ENCODE measurements around the gene FUT2.
"Not testable (repeated sequence)": the region's sequence is repeated elsewhere in the genome, so short reads cannot be mapped to it uniquely, and the experiment has no call there.

Gene FUT2

DNA sequence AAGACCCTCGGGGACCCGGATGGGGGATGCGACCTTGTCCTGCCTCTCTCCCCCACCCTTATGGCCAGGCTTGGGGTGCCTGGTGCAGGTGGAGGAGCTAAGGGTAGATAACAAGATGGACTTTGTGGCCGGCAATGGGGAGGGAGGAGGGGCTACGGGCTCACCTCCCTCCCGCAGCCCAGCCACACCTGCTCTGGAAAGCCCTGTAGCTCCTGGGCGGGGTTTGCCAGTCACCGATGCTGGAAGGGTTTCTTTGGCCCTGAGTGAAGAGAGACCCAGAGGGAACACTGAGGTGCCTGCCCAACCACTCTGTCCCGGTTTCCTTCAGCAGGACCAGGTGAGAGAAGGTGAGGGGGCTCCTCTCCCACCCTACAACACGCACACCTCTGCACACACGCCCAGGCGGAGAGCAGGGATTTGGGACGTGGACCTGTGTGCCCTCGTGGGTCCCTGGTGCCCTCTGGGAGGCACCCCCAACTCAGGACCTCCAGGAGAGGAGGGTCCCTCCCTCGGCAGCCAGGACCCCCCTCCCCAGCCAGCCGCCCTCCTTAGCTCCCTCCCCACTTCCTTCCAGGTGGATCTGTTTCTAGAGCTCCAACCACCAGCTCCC, at the start of gene FUT2:
Gene FUT2, plus strand, starts transcription at position 229 of the 610 bp plus-strand sequence. CDS start 6,986 bp downstream, outside the sequence.
- peak within 1 kb of the TSS; percentile 75 for H3K4me3 Mint-ChIP-seq
- H3K27ac Mint-ChIP-seq, result no peak within 1 kb of the TSS

DNA sequence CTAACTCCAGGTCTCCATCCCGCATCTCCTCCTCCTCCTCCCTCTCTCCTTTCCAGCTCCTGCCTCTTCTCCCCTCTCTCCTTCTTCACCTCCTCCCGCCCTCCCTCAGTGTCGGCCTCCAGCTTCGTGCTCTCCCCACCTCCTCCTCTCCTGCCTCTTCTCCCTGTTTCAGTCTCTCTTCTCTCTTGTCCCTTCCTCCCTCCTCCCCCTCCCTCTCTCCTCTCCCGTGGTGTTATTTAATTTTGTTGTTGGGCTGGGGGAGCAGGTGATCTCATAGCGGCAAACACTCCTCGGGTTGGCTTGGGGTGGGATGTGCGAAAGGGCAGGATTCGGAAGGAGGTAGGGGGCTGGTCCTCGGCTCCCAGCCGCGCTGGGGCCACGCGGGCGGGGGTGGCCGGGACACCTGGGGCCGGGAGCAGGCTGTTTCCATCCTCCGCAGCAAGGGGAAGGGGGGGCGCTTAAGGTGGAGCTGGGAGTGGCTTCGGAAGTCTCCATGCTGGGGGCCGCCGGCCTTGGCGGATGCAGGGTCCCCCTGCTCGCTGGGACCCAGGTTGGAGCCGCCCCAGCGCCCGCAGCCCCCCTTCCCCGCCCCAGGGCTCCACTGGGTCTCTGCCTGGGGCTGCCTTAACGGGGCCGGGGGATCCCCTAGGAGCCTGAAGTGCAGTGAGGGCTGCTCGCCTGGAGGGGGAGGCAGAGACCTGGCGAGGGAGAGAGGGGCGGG, 49.6 kb upstream of the FUT2 start, which contains the start of gene CA11:
Gene CA11, minus strand, starts transcription at position 187 of the 721 bp plus-strand sequence. CDS start 555 bp downstream, outside the sequence.
- no peaks in the 10 kb centered on the region for H3K27me3 Mint-ChIP-seq
- peaks cover 34% of the 10 kb centered on the region for H3K4me1 Mint-ChIP-seq (ENCODE audit: low read depth)
- no peaks in the 10 kb centered on the region for H3K36me3 Mint-ChIP-seq
- H3K4me3 Mint-ChIP-seq, result peak within 1 kb of the TSS; percentile 93
- H3K9me3 Mint-ChIP-seq (ENCODE audit: low read depth), result no peaks in the 10 kb centered on the region
- H3K27ac Mint-ChIP-seq, result peak within 1 kb of the TSS; percentile 90

More for the DNA sequence above, at the start of gene FUT2:
- Mint-ChIP-seq H3K36me3 (peaks cover 2% of the 10 kb centered on the region), H3K9me3 (ENCODE audit: low read depth) (no peaks in the 10 kb centered on the region), H3K4me1 (ENCODE audit: low read depth) (peaks cover 7% of the 10 kb centered on the region), H3K27me3 (peaks cover 3% of the 10 kb centered on the region)

DNA sequence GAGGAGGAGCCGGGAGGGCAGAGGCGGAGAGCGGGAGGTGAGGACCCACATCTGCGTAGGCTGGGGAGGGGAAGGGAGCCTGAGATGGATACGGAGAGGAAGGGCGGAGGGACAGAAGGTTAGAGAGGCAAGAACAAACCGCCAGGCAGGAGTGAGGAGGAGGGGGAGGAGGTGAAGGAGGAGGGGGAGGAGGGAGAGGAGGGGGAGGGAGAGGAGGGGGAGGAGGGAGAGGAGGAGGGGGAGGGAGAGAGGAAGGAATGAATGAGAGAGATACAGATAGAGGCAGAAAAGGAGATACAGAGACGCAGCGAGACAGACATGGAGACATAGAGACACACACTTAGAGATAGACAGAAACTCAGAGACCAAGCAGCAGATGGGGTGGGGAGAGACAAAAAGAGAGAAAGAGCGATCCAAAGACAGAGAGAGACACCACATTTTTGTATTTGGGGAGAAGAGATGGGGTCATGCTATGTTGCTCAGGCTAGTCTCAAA, 49.0 kb upstream of the FUT2 start:
- Mint-ChIP-seq H3K36me3 (no peaks in the 10 kb centered on the region), H3K27me3 (no peaks in the 10 kb centered on the region), H3K4me3 (peak overlapping the region; percentile 46), H3K9me3 (ENCODE audit: low read depth) (no peaks in the 10 kb centered on the region), H3K27ac (peak overlapping the region; percentile 0), H3K4me1 (ENCODE audit: low read depth) (peaks cover 32% of the 10 kb centered on the region)

DNA sequence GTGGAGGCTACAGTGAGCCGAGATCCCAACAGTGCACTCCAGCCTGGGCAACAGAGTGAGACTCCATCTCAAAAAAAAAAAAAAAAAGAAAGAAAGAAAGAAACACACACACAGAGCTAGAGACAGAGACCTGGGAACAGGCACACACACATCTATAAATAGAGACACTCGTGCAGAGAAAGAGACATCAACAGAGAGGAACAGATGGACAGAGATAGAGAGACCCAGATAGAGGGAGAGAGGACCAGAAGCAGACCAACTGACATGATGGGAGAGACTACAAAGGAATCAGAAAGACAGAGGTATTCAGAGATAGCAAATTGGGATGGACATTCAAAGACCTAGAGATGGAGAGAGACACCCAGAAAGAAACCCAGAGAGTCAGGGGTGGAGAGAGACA, 47.6 kb upstream of the FUT2 start:
- Mint-ChIP-seq H3K27ac (no peak overlapping the region), H3K4me1 (ENCODE audit: low read depth) (peaks cover 34% of the 10 kb centered on the region), H3K27me3 (no peaks in the 10 kb centered on the region), H3K4me3 (no peak overlapping the region), H3K36me3 (no peaks in the 10 kb centered on the region), H3K9me3 (ENCODE audit: low read depth) (no peaks in the 10 kb centered on the region)

DNA sequence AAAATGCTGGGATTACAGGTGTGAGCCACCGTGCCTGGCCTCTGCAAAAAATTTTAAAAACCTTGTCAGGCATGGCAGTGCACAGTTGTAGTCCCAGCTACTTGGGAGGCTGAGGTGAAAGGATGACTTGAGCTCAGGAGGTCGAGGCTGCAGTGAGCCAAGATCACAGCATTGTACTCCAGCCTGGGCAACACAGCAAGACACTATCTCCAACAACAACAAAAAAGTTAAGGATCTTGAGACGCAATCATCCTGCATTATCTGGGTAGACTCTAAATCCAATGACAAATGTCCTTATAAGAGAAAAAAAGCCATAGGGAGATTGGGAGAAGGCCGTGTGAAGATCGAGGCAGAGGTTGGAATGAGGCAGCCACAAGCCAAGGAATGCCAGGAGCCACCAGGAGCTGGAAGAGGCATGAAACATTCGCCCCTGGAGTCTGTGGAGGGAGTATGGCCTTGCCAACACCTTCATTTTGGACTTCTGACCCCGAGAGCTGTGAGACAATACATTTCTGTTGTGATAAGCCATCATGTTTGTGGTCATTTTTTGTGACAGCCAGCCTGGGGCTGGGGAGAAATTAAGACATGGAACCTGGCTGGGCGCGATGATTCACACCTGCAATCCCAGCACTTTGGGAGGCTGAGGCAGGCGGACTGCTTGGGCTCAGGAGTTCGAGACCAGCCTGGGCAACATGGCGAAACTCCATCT, 44.6 kb upstream of the FUT2 start:
- Mint-ChIP-seq H3K4me3 (no peak overlapping the region), H3K36me3 (no peaks in the 10 kb centered on the region), H3K9me3 (ENCODE audit: low read depth) (no peaks in the 10 kb centered on the region), H3K4me1 (ENCODE audit: low read depth) (peaks cover 21% of the 10 kb centered on the region), H3K27me3 (no peaks in the 10 kb centered on the region), H3K27ac (no peak overlapping the region)

DNA sequence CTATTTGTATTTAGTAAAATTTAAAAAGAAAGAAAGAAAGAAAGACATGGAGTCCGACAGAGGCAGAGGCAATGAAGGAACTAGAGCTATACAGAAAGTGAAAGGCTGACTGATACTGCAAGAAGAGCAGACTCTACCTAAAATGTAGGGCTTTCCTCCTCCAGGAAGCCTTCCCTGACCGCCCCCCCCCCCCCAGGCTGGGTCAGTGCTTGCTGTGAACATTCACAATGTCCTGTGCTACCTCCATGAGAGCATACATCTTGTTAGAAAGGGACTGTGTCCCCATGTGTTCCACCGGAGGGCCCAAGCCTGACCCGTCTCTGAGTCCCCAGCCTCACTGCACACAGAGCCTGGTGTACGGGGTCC, 44.1 kb upstream of the FUT2 start:
- Mint-ChIP-seq H3K36me3 (no peaks in the 10 kb centered on the region), H3K27me3 (no peaks in the 10 kb centered on the region), H3K27ac (no peak overlapping the region), H3K9me3 (ENCODE audit: low read depth) (no peaks in the 10 kb centered on the region), H3K4me3 (no peak overlapping the region), H3K4me1 (ENCODE audit: low read depth) (peaks cover 21% of the 10 kb centered on the region)

DNA sequence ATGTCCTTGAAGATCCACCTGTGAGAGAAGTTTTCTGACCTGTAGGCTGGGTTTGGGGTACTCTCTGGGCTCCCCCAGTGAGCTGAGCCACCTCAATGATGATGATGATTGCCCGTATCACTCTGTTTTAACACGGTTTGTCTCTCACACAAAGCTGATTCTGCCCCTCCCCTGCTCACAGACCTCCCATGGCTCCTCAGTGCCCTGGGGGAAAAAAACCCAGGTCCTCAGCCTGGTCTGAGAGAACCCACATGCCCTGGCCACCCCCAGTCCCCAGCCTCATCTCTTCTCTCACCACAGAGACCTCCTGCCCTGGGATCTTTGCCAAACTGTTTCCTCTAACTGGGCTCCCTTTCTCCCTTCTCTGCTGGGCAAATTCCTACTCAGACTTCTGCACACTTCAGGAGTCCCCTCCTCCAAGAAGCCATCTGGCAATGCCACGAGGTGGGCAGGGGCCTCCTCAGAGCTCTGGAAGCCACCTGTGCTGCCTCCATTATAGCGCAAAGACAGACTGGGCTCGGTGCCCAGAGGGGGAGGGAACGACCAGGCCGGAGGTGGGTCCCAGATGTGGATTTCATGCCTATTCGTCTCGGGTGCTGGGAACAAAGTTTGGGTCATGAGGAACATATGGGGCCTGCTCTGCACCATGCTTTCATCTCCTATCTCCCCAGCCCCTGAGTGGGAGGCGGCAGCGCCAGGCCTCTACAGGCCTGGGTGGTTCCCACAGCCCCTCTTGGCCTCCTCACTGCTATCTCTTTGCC, 41.3 kb upstream of the FUT2 start:
- Mint-ChIP-seq H3K9me3 (ENCODE audit: low read depth) (no peaks in the 10 kb centered on the region), H3K36me3 (no peaks in the 10 kb centered on the region), H3K27me3 (no peaks in the 10 kb centered on the region), H3K27ac (no peak overlapping the region), H3K4me1 (ENCODE audit: low read depth) (peaks cover 7% of the 10 kb centered on the region), H3K4me3 (no peak overlapping the region)

DNA sequence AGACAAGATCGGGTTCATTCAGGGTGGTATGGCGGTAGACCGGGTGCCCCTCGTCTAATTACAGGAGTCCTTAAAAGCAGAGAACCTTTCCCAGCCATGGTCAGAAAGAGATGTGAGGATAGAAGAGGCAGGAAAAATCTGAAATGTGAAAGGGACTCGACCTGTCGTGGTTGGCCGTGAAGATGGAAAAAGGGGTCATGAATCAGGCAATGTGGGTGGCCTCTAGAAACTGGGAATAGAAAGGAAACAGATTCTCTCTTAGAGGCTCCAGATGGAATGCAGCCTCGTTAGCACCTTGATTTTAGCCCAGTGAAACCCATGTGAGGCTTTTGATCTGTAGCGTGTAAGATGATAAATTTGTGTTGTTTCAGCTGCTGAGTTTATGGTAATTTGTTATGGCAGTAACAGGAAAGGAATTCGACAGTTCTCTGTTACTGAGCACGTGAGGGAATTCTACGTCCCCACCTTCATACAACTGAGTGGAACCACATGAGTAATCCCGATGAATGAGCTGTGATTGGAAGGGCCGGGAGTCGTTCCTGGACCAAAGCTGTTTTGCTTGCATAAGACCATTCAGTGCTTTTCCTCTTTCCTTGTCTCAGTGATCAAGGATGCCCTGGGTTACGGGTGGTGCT, 38.8 kb upstream of the FUT2 start:
- H3K36me3 Mint-ChIP-seq, result no peaks in the 10 kb centered on the region
- H3K27me3 Mint-ChIP-seq, result no peaks in the 10 kb centered on the region
- no peaks in the 10 kb centered on the region for H3K9me3 Mint-ChIP-seq (ENCODE audit: low read depth)
- peaks cover 9% of the 10 kb centered on the region for H3K4me1 Mint-ChIP-seq (ENCODE audit: low read depth)
- no peak overlapping the region for H3K27ac Mint-ChIP-seq
- no peak overlapping the region for H3K4me3 Mint-ChIP-seq

DNA sequence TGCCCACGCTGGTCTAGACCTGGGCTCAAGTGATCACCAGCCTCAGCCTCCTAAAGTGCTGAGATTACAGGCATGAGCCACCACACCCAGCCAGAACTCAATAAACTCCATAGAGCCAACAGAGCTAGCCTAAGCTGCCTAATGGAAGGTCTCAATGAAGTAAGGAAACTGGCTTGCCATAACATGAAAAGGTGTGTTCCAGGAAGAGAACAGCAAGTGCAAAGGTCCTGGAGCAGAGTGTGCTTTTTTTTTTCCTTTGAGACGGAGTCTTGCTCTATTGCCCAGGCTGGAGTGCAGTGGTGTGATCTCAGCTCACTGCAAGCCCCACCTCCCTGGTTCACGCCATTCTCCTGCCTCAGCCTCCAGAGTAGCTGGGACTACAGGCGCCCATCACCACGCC, 37.9 kb upstream of the FUT2 start:
- not testable (repeated sequence) for H3K4me3 Mint-ChIP-seq; H3K4me1 Mint-ChIP-seq (ENCODE audit: low read depth); H3K27ac Mint-ChIP-seq; H3K9me3 Mint-ChIP-seq (ENCODE audit: low read depth); H3K36me3 Mint-ChIP-seq; H3K27me3 Mint-ChIP-seq

DNA sequence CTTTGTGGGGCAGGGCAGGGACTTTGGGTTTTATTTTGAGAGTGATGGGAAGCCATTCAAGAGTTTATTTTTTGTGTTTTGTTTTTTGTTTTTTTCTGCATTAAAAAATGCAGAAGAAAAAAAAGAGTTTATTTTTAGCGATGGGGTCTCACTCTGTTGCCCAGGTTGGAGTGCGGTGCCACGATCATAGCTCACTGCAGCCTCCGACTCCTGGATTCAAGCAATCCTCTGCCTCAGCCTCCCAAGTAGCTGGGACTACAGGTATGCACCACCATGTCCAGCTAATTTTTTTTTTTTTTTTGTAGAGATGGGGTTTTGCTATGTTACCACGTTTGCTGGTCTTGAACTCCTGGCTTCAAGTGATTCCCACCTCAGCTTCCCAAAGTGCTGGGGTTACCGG, 37.3 kb upstream of the FUT2 start:
- Mint-ChIP-seq H3K4me3 (no peak overlapping the region), H3K27ac (no peak overlapping the region), H3K36me3 (no peaks in the 10 kb centered on the region), H3K27me3 (no peaks in the 10 kb centered on the region), H3K9me3 (ENCODE audit: low read depth) (no peaks in the 10 kb centered on the region), H3K4me1 (ENCODE audit: low read depth) (peaks cover 7% of the 10 kb centered on the region)

DNA sequence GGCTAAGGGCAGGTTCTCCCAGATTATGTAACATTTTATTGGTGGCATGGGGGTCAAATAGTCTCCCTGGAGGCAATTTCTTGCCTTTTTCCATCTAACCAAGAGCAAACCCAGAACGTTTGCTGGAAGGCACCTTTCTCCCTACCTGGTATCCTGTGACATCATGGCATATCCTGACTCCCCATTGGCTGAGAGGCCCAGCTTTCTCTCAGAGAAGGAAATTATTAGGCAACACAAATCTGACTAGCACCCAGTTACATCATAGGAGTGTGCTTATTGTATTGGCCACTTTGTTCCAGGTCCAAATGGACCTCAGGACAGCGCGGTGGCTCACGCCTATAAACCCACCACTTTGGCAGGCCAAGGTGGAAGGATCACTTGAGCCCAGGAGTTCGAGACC, 36.0 kb upstream of the FUT2 start:
- Mint-ChIP-seq H3K4me1 (ENCODE audit: low read depth) (peaks cover 7% of the 10 kb centered on the region), H3K9me3 (ENCODE audit: low read depth) (no peaks in the 10 kb centered on the region), H3K4me3 (no peak overlapping the region), H3K27me3 (no peaks in the 10 kb centered on the region), H3K36me3 (no peaks in the 10 kb centered on the region), H3K27ac (no peak overlapping the region)

DNA sequence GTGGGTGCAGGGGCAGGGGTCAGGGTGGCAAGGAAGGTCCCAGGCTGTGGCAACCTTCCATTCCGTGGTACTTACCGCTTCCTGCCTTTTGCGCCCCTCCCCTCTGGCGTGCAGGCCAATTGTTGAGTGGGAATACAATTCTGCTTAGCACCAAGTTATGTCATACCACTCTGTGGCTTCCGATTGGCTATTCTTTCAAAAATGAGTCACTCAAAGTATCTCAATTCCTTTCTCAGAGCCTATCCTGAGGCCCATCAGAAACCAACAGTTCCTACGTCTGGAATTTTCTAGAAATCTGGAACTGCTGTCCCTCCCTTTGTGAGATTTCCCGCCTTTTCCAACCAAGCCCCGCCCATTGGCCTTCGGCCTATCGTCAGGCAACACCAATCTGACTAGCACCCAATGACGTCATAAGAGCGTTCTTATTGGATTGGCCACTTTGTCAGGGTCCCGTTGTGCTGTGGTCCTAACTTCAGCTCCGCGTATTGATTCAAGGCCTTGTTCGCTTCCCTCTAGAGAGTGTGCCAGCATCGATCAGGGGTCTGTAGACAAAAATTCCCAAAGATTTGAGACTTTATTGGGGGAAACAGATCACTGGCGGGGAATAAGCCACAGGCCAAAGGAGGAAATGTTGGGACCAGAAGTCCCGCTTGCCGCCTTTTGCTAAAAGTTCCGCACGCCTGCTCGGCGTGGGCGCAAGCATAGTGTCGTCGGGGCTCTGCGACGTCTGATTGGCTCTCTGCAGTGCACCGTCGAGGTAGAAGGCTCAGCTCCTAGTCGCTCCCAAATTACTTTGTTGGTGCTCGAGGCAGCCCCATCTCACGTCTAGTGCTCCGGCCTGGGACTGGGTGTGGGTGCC, 34.7 kb upstream of the FUT2 start:
- Mint-ChIP-seq H3K27ac (peak overlapping the region; percentile 97), H3K36me3 (no peaks in the 10 kb centered on the region), H3K4me1 (ENCODE audit: low read depth) (peaks cover 7% of the 10 kb centered on the region), H3K4me3 (peak overlapping the region; percentile 81), H3K27me3 (no peaks in the 10 kb centered on the region), H3K9me3 (ENCODE audit: low read depth) (no peaks in the 10 kb centered on the region)

DNA sequence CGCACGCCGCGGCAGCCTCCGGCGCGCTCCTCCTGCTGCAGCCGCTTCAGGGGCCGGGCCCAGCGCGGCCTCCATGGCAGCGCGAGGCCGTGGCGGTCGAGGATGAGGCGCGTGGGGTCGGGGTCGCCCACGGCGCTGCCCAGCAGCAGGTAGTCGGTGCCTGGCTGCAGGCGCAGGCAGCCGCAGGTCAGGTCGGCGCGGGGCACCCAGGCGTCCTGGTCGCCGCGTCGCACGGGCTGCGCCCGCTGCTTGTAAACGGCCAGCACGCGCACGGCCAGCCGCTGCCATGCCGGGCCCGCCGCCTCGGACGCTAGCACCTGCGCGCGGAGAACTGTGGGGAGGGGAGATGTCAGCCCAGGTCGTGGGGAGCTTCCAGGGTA, 34.1 kb upstream of the FUT2 start:
- Mint-ChIP-seq H3K27me3 (no peaks in the 10 kb centered on the region), H3K4me3 (no peak overlapping the region), H3K27ac (no peak overlapping the region), H3K36me3 (no peaks in the 10 kb centered on the region), H3K9me3 (ENCODE audit: low read depth) (no peaks in the 10 kb centered on the region), H3K4me1 (ENCODE audit: low read depth) (peaks cover 7% of the 10 kb centered on the region)

DNA sequence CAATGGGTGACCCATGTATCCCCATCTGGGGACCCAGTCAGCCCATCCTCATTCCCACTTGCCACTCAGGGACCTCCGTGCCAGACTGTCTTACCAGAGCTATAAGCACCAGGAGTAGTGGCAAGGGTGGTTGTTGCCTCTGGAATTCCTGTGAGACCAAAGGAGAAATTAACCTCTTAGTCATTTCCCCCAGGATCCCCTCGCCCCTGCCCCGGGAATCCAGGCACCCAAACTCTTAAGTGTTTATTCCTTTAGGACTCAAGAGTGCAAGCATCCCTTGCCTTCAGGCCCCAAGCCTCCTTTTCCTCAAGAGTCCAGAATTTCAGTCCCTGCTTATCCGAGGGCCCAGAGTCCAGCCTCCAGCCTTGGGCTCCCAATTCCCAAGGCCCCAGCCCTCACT, 32.1 kb upstream of the FUT2 start:
- Mint-ChIP-seq H3K4me3 (no peak overlapping the region), H3K27me3 (no peaks in the 10 kb centered on the region), H3K27ac (no peak overlapping the region), H3K36me3 (no peaks in the 10 kb centered on the region), H3K4me1 (ENCODE audit: low read depth) (peaks cover 7% of the 10 kb centered on the region), H3K9me3 (ENCODE audit: low read depth) (no peaks in the 10 kb centered on the region)

Measured in activated naive CD8-positive, alpha-beta T cell (primary cell).